ENCODE measurements around the gene RIN3. TPM values are rescaled to one million over a fixed set of nuclear protein-coding genes. Genes with fewer than 3 reads are reported as not detected.
A peak's percentile ranks its signal among the peaks of the same experiment; 100 is the strongest.

Gene RIN3
- total and polyA plus RNA-seq, 10 of the 15 experiments (the other 5 are each of a cell fraction or from before 2014, with no cell fraction given): 0.91 to 23.3 (median 6.3) TPM

- no peaks in the 10 kb centered on the region for H3K79me2 ChIP-seq (ENCODE audit: control insufficient read depth, insufficient read depth, low read length)
- no peak overlapping the region for H3K4me3 ChIP-seq
- ATAC-seq (peak; percentile 77), DNase-seq (ENCODE audit: low read depth, low spot score) (no peak), FAIRE-seq (no peak)
- no TSS peak for BruUV-seq (replicated peaks)
- ChIA-PET RAD21 (ENCODE audit: unreplicated experiment) (interaction anchor here (0.9 to 1.4 kb wide), 3 partner anchors 14 to 52 kb away, joined by 3 to 4 read pairs (median 3); no protein-coding TSS in a partner anchor), CTCF (no interaction called here), POLR2A (interaction anchor here (0.6 to 0.7 kb wide), 6 partner anchors 13 to 1329 kb away, joined by 3 to 5 read pairs (median 4); no protein-coding TSS in a partner anchor), SMC1A (ENCODE audit: uncharacterized antibody, unreplicated experiment) (interaction anchor here (1.3 to 1.8 kb wide), 3 partner anchors 19 to 54 kb away, joined by 3 to 4 read pairs (median 3); no protein-coding TSS in a partner anchor)
- H2AFZ ChIP-seq (ENCODE audit: control insufficient read depth, low read depth, low read length): no peak overlapping the region
- no peak overlapping the region; the same call in 1 of the 2 replicates for H3K4me2 ChIP-seq (ENCODE audit: control insufficient read depth, insufficient read depth)
- no peak overlapping the region for H3K9ac ChIP-seq (ENCODE audit: control insufficient read depth, insufficient read depth, low read length)
- intact Hi-C loops (cut with micrococcal nuclease; ENCODE audit: unreplicated experiment): no loop called here
- H3K36me3 ChIP-seq (ENCODE audit: control insufficient read depth in 2 of 2, insufficient read depth in 2 of 2, low read length in 1 of 2): peaks cover 1 to 3% of the 10 kb centered on the region in 2 experiments; a peak in 3 of 4 replicates
- WGBS (ENCODE audit: insufficient coverage, insufficient replicate concordance, low lambda C conversion rate, missing lambda C conversion rate): 26% methylated on average over 5 of the region's 8 CpGs
- in situ Hi-C loops (cut with MboI): no loop called here
- H4K20me1 ChIP-seq (ENCODE audit: control insufficient read depth, insufficient read depth): no peaks in the 10 kb centered on the region
- H3K27ac ChIP-seq (ENCODE audit: control insufficient read depth, insufficient read depth): no peak overlapping the region
- no peak for TF ChIP-seq BRCA1 (IDR thresholded peaks at IDR 0.05; ENCODE audit: low read depth, low read length)
- TF ChIP-seq, protein P1, sequence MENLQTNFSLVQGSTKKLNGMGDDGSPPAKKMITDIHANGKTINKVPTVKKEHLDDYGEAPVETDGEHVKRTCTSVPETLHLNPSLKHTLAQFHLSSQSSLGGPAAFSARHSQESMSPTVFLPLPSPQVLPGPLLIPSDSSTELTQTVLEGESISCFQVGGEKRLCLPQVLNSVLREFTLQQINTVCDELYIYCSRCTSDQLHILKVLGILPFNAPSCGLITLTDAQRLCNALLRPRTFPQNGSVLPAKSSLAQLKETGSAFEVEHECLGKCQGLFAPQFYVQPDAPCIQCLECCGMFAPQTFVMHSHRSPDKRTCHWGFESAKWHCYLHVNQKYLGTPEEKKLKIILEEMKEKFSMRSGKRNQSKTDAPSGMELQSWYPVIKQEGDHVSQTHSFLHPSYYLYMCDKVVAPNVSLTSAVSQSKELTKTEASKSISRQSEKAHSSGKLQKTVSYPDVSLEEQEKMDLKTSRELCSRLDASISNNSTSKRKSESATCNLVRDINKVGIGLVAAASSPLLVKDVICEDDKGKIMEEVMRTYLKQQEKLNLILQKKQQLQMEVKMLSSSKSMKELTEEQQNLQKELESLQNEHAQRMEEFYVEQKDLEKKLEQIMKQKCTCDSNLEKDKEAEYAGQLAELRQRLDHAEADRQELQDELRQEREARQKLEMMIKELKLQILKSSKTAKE (IDR thresholded peaks at IDR 0.05; ENCODE audit: low read depth, poor library complexity, severe bottlenecking): no peak
- no peak for TF ChIP-seq KAT2A (conservative IDR thresholded peaks at IDR 0.05; ENCODE audit: control insufficient read depth, low read depth, low read length)
- no peak for TF ChIP-seq MXI1 (IDR thresholded peaks at IDR 0.05; ENCODE audit: low read depth, low read length)
- TF ChIP-seq, protein P2, sequence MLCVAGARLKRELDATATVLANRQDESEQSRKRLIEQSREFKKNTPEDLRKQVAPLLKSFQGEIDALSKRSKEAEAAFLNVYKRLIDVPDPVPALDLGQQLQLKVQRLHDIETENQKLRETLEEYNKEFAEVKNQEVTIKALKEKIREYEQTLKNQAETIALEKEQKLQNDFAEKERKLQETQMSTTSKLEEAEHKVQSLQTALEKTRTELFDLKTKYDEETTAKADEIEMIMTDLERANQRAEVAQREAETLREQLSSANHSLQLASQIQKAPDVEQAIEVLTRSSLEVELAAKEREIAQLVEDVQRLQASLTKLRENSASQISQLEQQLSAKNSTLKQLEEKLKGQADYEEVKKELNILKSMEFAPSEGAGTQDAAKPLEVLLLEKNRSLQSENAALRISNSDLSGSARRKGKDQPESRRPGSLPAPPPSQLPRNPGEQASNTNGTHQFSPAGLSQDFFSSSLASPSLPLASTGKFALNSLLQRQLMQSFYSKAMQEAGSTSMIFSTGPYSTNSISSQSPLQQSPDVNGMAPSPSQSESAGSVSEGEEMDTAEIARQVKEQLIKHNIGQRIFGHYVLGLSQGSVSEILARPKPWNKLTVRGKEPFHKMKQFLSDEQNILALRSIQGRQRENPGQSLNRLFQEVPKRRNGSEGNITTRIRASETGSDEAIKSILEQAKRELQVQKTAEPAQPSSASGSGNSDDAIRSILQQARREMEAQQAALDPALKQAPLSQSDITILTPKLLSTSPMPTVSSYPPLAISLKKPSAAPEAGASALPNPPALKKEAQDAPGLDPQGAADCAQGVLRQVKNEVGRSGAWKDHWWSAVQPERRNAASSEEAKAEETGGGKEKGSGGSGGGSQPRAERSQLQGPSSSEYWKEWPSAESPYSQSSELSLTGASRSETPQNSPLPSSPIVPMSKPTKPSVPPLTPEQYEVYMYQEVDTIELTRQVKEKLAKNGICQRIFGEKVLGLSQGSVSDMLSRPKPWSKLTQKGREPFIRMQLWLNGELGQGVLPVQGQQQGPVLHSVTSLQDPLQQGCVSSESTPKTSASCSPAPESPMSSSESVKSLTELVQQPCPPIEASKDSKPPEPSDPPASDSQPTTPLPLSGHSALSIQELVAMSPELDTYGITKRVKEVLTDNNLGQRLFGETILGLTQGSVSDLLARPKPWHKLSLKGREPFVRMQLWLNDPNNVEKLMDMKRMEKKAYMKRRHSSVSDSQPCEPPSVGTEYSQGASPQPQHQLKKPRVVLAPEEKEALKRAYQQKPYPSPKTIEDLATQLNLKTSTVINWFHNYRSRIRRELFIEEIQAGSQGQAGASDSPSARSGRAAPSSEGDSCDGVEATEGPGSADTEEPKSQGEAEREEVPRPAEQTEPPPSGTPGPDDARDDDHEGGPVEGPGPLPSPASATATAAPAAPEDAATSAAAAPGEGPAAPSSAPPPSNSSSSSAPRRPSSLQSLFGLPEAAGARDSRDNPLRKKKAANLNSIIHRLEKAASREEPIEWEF (IDR thresholded peaks at IDR 0.05; ENCODE audit: insufficient replicate concordance, low read depth, low read length): no peak
- TF ChIP-seq BHLHE40 (IDR thresholded peaks at IDR 0.05; ENCODE audit: borderline replicate concordance in 1 of 2, low read depth in 2 of 2, low read length in 1 of 2): peak; percentile 56 to 74
- no peak for TF ChIP-seq POLR2A (IDR thresholded peaks at IDR 0.05; ENCODE audit: low read depth, low read length)
- 0 out of 2 replicates have a peak, but pooled peaks have one; percentile 51 for TF ChIP-seq TCF3 (IDR thresholded peaks at IDR 0.05; ENCODE audit: borderline replicate concordance, insufficient read depth, low read depth, low read length)
- 0 out of 2 replicates have a peak, but pooled peaks have one; percentile 30 for TF ChIP-seq TCF12 (IDR thresholded peaks at IDR 0.05; ENCODE audit: low read depth, low read length)
- TF ChIP-seq RCOR1 (conservative IDR thresholded peaks at IDR 0.05; ENCODE audit: low read depth, low read length): no peak
- TF ChIP-seq TBL1XR1 (IDR thresholded peaks at IDR 0.05; ENCODE audit: low read depth, low read length): no peak
- TF ChIP-seq SMC3 (IDR thresholded peaks at IDR 0.05; ENCODE audit: borderline replicate concordance, low read length): no peak
- no peaks in the 10 kb centered on the region for H3K27me3 ChIP-seq (replicated peaks in 1 of 2; ENCODE audit: control insufficient read depth in 2 of 2, insufficient read depth in 2 of 2, low read length in 1 of 2)
- peaks cover 17% of the 10 kb centered on the region for H3K4me1 ChIP-seq (ENCODE audit: control insufficient read depth, insufficient read depth, low read length)
- peaks cover 6% of the 10 kb centered on the region; the same call in 2 of the 3 replicates for H3K9me3 ChIP-seq (replicated peaks; ENCODE audit: control insufficient read depth, insufficient read depth, low read length)
These were observed 215.3 kb downstream of the RIN3 start for GRCh38 chr14:92728759-92729364.
